Keratinocyte (primary cell): ENCODE measurements around the gene DFFA. TPM values are rescaled to one million over a fixed set of nuclear protein-coding genes. Genes with fewer than 3 reads are reported as not detected.

Source experiments
- DNase-seq: peaks from one replicate; pipeline ENCODE4 v3.0.0-alpha.2; 2011; ENCODE audit warnings: low read depth, missing footprints, low spot score
- FAIRE-seq: peaks from 2 replicates; lab custom pipeline; 2011; peaks lifted over from hg19 to GRCh38; lab: Jason Lieb, UNC
- H2AFZ ChIP-seq: 2 replicates; pipeline ENCODE4 v1.6.0; 2012; ENCODE audit warnings: low read length, control low read depth, inconsistent platforms; ENCODE audit not compliant: control insufficient read depth
- H3K27ac ChIP-seq: 2 replicates; pipeline ENCODE4 v1.5.1; 2011; ENCODE audit warnings: low read length; ENCODE audit not compliant: control insufficient read depth, insufficient read depth
- H3K27me3 ChIP-seq: 3 replicates; pipeline ENCODE4 v1.6.0; 2011; ENCODE audit warnings: low read length; ENCODE audit not compliant: control insufficient read depth, insufficient read depth; ENCODE audit errors: extremely low read depth
- H3K36me3 ChIP-seq, 2 experiments: 2 replicates in 1 of 2; 3 replicates in 1 of 2; pipeline ENCODE4 v1.5.1; 2011; ENCODE audit warnings: low read length in 2 of 2, mild to moderate bottlenecking in 1 of 2; ENCODE audit not compliant: control insufficient read depth in 2 of 2, insufficient read depth in 2 of 2; ENCODE audit errors: extremely low read depth in 1 of 2
- H3K4me1 ChIP-seq: 3 replicates; pipeline ENCODE4 v1.5.1; 2011; ENCODE audit warnings: low read length; ENCODE audit not compliant: control insufficient read depth, insufficient read depth; ENCODE audit errors: extremely low read depth
- H3K4me2 ChIP-seq: 3 replicates; pipeline ENCODE4 v1.6.0; 2011; ENCODE audit warnings: low read depth, low read length; ENCODE audit not compliant: control insufficient read depth, insufficient read depth; ENCODE audit errors: extremely low read depth
- H3K4me3 ChIP-seq, 3 experiments: fragments of 200-600 bp in 1 of 3; sonication (generic) in 1 of 3; 2 replicates in 2 of 3; 3 replicates in 1 of 3; pipeline ENCODE4 v1.5.1; 2011 to 2016; ENCODE audit warnings: low read length in 3 of 3, mild to moderate bottlenecking in 3 of 3, control low read depth in 2 of 3, inconsistent platforms in 1 of 3, low read depth in 1 of 3, mixed read lengths in 1 of 3, mixed run types in 1 of 3, moderate library complexity in 1 of 3; ENCODE audit not compliant: control insufficient read depth in 2 of 3, insufficient read depth in 2 of 3; ENCODE audit errors: extremely low read depth in 1 of 3
- H3K79me2 ChIP-seq: 2 replicates; pipeline ENCODE4 v1.6.0; 2012; ENCODE audit warnings: low read length; ENCODE audit not compliant: control insufficient read depth, insufficient read depth
- H3K9ac ChIP-seq: 3 replicates; pipeline ENCODE4 v1.6.0; 2011; ENCODE audit warnings: low read length; ENCODE audit not compliant: control insufficient read depth, insufficient read depth; ENCODE audit errors: extremely low read depth
- H3K9me1 ChIP-seq: 3 replicates; pipeline ENCODE4 v1.6.0; 2011; ENCODE audit warnings: low read length; ENCODE audit not compliant: control insufficient read depth, insufficient read depth; ENCODE audit errors: extremely low read depth
- H3K9me3 ChIP-seq: 2 replicates; pipeline ENCODE4 v1.5.1; 2012; ENCODE audit warnings: low read depth, low read length; ENCODE audit not compliant: control insufficient read depth
- H4K20me1 ChIP-seq: 3 replicates; pipeline ENCODE4 v1.6.0; 2011; ENCODE audit warnings: low read length; ENCODE audit not compliant: control insufficient read depth, insufficient read depth; ENCODE audit errors: extremely low read depth
- EZH2 ChIP-seq: IDR thresholded peaks from one replicate; pipeline ENCODE4 v1.6.1; 2012; ENCODE audit warnings: inconsistent platforms, mild to moderate bottlenecking, low read length, moderate library complexity
- dilution Hi-C: fragments of 300-500 bp; cut with MboI; formaldehyde crosslinking; loops from one replicate; pipeline ENCODE4 v1.7.0; 2020; ENCODE audit warnings: low sequenced_read_pairs; ENCODE audit not compliant: extremely low pct_ligation_motif_present
- polyA plus RNA-seq, 5 experiments: library from polyadenylated mRNA; depleted of rRNA in 3 of 5; stranded (reverse) in 3 of 5; stranded (forward) in 1 of 5; unstranded in 1 of 5; fragments of >200 nt; gene quantifications; 1 replicate in 1 of 5; 2 replicates in 3 of 5; 3 replicates in 1 of 5; pipeline versions ENCODE4 v1.2.1 to v1.2.3, GENCODE V29; 2011 to 2012; ENCODE audit warnings: missing spikeins in 2 of 5, low read depth in 1 of 5, low replicate concordance in 1 of 5
- TF ChIP-seq, protein P1 (sequence below), 3 experiments: IDR thresholded peaks in 1 of 3; conservative IDR thresholded peaks in 1 of 3; optimal IDR thresholded peaks in 1 of 3; 2 replicates in 2 of 3; 3 replicates in 1 of 3; pipeline versions ENCODE3 to v1.5.1; 2011; ENCODE audit warnings: low read length in 3 of 3, mild to moderate bottlenecking in 3 of 3, moderate library complexity in 2 of 3, control low read depth in 1 of 3, inconsistent platforms in 1 of 3; ENCODE audit not compliant: insufficient read depth in 2 of 3; ENCODE audit errors: extremely low read depth in 1 of 3

The DFFA gene
- polyA plus RNA-seq, 1 donor (not counting 4 experiments of a cell fraction or from before 2014, with no cell fraction given): 53.1 TPM

DNA sequence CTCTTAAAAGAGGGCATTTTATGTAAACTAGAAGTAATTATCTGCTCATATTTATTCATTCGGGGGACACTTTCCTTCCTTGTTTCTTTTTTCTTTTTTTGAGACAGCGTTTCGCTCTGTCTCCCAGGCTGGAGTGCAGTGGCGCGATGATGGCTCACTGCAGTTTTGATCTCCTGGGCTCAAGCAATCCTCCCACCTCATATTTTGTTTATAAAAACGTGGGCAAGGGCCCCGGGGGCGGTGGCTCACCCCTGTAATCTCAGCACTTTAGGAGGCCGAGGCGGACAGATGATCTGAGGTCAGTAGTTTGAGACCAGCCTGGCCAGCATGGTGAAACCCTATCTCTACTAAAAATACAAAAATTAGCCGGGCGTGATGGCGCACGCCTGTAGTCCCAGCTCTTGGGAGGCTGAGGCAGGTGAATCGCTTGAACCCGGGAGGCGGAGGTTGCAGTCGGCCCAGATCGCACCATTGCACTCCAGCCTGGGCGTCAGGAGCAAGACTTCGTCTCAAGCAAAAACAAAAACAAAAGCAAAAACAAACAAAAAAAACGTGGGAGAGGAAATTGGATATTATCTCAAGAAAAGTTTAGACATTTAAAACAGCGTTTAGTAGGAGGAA lies 926 bp upstream of the DFFA start:
- Histone ChIP-seq H3K9me3 (no peaks in the 10 kb centered on the region), H4K20me1 (no peaks in the 10 kb centered on the region), H3K4me3 (no peak overlapping the region), H3K9ac (no peak overlapping the region), H3K4me2 (peak overlapping the region; percentile 94), H3K36me3 (peaks cover under 1 to 2% of the 10 kb centered on the region in 2 experiments), H3K79me2 (peaks cover 47% of the 10 kb centered on the region), H3K27ac (no peak overlapping the region), H3K9me1 (no peaks in the 10 kb centered on the region), H3K27me3 (no peaks in the 10 kb centered on the region), H2AFZ (no peak overlapping the region), H3K4me1 (peaks cover 16% of the 10 kb centered on the region)
- no peak for TF ChIP-seq EZH2
- TF ChIP-seq, protein P1, sequence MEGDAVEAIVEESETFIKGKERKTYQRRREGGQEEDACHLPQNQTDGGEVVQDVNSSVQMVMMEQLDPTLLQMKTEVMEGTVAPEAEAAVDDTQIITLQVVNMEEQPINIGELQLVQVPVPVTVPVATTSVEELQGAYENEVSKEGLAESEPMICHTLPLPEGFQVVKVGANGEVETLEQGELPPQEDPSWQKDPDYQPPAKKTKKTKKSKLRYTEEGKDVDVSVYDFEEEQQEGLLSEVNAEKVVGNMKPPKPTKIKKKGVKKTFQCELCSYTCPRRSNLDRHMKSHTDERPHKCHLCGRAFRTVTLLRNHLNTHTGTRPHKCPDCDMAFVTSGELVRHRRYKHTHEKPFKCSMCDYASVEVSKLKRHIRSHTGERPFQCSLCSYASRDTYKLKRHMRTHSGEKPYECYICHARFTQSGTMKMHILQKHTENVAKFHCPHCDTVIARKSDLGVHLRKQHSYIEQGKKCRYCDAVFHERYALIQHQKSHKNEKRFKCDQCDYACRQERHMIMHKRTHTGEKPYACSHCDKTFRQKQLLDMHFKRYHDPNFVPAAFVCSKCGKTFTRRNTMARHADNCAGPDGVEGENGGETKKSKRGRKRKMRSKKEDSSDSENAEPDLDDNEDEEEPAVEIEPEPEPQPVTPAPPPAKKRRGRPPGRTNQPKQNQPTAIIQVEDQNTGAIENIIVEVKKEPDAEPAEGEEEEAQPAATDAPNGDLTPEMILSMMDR (optimal IDR thresholded peaks at IDR 0.05 in 1 of 3, IDR thresholded peaks at IDR 0.05 in 1 of 3, conservative IDR thresholded peaks at IDR 0.05 in 1 of 3; ENCODE audit: extremely low read depth in 1 of 3, insufficient read depth in 2 of 3, low read length in 3 of 3): no peak
- DNase-seq (no peak), FAIRE-seq (no peak)
- dilution Hi-C loops: no loop called here

DNA sequence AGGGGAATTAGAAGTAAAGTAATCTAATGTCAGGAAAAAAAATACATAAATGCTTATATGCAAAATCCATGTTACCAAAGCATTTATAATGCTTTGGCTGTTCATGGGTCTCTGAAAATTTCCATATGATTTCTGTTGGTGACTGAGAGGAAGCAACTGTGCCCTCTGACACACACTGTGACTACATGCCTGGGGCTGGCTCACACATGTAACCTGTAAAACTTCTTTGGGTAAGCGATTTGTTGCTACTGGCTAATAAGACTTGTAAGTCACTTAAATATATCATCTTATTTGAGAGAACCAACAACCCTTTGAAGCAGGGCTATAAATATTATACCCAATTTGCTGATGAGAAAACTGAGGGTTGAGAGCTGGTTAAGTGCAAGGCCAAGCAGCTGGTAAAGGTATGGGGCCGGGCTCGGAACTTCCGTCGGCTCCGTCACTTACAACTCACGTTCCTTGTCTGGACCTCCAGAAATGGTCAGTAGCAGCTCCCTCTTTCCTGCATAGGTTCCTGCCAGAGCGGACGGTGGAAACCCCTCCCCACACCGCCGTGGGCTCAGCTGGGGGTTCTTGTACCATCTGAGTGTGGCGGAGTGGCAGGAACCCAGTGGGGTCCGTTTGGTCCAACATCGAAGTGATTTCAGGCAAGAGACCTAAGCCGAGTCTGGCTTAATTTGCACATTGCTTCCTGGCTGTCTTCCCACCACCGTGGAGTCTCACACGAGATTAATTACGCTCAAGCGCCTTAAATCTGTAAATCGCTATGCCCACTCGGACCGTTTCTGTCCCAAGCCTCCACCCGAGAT lies 714 bp downstream of the DFFA start:
- H3K27me3 ChIP-seq: no peaks in the 10 kb centered on the region
- H3K9me1 ChIP-seq: no peaks in the 10 kb centered on the region
- peaks cover 4 to 9% of the 10 kb centered on the region in 2 experiments for H3K36me3 ChIP-seq
- H2AFZ ChIP-seq: peak overlapping the region; percentile 87
- H3K27ac ChIP-seq: peak overlapping the region; percentile 83
- H3K4me2 ChIP-seq: peak overlapping the region; percentile 94
- DNase-seq (no peak), FAIRE-seq (no peak)
- dilution Hi-C loops: no loop called here
- peaks cover 34% of the 10 kb centered on the region for H3K79me2 ChIP-seq
- H3K9me3 ChIP-seq: no peaks in the 10 kb centered on the region
- H3K4me1 ChIP-seq: peaks cover 16% of the 10 kb centered on the region
- TF ChIP-seq EZH2: no peak
- TF ChIP-seq, protein P1 (optimal IDR thresholded peaks at IDR 0.05 in 1 of 3, IDR thresholded peaks at IDR 0.05 in 1 of 3, conservative IDR thresholded peaks at IDR 0.05 in 1 of 3; ENCODE audit: extremely low read depth in 1 of 3, insufficient read depth in 2 of 3, low read length in 3 of 3): no peak
- peak overlapping the region; percentile 75 to 94 (median 93) for H3K4me3 ChIP-seq
- peak overlapping the region; percentile 87 for H3K9ac ChIP-seq
- H4K20me1 ChIP-seq: no peaks in the 10 kb centered on the region
